HG03045 (cell line): ENCODE measurements around the gene SERTAD1.
"Not testable (repeated sequence)": the region's sequence is repeated elsewhere in the genome, so short reads cannot be mapped to it uniquely, and the experiment has no call there.

ENCODE experiments used
- ATAC-seq: cut with Tn5 transposase; IDR thresholded peaks from one replicate; pipeline ENCODE4 v1.9.1; 2021; ENCODE audit warnings: mild to moderate bottlenecking, moderate library complexity; ENCODE audit not compliant: unreplicated experiment

Gene SERTAD1

DNA sequence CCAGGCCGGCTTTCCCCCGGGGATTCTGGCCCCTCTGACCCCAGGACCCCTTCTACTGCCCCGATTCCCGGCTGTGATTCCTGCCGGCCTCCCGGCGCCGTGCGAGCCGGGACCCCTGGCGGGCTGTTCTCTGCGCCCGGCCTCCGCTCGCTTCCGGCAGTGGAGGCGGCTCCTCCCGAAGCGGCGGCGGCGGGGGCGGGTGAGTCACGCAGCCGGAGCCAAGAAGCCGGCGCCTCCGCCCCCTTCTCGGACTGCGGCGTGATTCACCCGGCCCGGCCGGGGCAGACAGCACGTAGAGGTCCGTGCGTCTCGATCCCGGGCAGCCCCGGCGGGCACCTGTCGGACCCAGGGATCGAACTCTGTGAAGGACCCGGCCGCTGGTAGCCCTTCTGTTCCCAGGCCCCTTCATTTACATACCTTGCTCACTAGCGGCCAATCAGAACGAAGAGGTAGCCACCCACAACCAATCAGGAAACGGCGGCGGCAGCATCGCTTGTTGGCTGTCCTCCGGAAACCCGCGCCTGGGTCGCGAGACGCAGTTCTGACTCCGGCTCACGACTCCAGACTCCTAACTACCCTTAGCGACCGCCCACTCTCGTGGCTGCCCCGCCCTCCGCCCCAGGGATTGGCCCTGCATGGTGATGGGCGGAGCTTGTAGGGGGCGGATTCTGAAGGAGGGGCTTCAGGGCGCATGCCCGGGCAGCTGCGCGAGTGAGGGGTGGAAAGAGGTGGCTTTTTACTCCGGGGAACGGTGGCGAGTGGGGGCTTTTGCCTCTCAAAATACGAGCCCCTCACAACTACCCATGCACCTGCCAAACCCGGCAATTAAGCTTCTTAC lies at the start of gene SERTAD1:
Gene SERTAD1, minus strand, starts transcription at position 543 of the 838 bp plus-strand sequence. CDS start 2,446 bp downstream, outside the sequence.
- peak; percentile 81 for ATAC-seq

DNA sequence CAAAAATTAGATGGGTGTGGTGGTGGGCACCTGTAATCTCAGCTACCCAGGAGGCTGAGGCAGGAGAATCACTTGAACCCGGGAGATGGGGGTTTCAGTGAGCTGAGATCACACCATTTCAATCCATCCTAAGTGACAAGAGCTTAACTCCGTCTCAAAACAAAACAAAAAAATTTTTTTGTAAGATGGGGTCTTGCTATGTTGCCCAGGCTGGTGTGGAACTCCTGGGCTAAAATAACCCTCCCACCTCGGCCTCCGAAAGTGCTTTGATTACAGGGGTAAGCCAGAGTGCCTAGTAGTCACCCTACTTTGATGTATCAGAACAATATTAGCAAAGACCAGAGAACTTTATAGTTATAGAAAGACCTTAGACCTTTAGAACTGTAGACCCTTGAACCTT lies 48.9 kb upstream of the SERTAD1 start:
- ATAC-seq, result no peak

- no peak for ATAC-seq
Observed at GRCh38 chr19:40472516-40472915, 46.7 kb upstream of the SERTAD1 start.

DNA sequence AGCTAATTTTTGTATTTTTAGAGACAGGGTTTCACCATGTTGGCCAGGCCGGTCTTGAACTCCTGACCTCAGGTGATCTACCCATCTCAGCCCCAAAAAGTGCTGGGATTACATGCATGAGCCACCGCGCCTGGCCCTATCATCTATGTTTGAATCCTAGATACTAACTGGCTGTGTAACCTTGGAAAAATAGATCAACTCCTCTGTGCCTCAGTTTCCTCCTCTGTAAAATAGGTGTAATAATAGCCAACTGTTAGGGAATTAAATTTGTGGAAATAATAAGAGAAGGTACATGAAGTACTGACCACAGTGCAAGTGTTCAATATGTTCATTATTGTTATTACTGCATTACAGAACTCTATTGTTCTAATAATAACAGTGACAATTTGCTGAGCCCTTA lies 45.3 kb upstream of the SERTAD1 start:
- ATAC-seq, result no peak

DNA sequence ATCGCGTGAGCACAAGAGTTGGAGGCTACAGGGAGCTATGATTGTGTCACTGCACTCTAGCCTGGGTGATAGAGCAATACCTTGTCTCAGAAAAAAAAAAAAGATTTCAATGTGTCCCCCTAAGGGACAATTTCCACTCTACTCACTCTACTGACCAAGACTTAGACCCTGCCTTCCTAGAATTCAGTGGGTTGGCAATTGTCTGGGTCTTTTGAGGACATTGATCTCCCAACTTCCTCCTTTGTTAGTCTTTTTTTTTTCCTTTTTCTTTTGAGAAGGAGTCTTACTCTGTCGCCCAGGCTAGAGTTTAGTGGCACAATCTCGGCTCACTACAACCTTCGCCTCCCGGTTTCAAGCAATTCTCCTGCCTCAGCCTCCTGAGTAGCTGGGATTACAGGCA lies 43.2 kb upstream of the SERTAD1 start:
- no peak for ATAC-seq

DNA sequence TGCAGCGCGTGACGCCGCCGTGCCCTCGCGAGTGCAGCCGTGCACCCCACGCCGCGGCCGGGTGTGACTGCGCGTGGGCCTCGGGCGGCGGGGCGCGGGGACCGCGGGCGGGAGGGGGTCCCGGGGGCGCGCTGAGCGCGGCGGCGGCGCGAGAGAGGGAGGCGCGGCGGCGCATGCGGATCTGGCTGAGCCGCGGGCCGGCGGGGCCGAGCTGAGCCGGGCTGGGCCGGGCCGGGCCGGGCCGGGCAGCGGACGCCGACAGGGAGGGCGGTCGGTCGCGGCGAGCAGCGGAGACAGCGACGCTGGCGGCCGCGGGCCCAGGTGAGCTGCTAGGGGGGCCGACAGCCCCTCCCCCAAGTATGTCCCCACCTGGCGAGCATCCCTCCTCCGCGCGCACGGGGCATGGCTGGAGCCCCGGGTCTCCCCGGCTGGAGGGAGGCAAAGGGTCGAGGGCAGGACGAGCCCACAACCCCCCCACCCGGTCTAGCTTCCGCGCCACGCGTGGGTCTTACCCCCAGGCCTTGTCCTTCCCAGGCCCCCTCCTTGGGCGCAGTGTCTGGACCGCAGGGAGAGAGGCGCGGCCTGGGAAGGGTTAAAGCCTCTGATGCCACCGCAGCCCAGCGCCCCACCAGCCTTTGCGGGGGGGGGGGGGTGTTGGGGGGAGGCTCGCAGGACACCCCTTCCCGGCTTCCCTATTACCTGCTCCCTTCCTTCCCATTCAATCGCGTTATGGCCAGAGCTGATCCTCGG lies 41.4 kb upstream of the SERTAD1 start, which contains the start of gene SPTBN4:
Gene SPTBN4, plus strand, starts transcription at position 17 of the 750 bp plus-strand sequence. CDS start 5,621 bp downstream, outside the sequence.
- no peak for ATAC-seq

DNA sequence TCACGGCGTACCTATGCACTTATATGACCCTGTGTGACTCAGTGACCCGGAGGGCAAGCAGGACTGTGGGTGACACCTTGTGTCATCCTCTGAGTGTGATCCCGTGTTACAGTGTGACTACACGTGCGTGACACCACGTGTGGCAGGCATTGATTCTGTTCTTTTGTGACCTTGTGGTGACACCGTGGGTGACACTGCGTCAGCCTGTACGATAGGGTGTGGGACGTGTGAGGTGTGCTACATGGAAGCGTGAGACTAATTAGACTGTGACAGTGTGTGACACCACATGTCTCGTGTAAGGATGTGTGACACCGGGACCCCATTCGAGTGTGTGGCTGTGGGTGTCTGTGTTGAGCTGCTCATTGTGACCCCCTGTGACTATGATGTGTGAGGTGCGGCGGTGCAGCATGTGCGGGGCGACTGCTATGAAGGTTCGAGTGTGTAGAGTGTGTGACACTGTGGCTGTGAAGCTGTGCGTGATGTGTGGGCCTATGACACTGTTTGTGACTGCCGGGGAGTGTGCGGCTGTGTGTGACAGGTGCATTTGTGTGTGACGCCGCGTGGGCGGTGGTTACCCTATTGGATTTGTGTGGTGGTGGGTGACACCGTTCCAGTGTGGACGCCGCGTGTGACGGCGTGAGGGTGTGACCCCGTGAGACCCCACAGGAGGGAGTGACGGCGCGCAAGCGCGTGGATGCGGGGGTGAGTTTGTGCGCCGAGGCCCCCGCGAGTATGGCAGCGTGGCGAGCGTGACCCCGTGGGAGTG lies 40.6 kb upstream of the SERTAD1 start:
- peak; percentile 33 for ATAC-seq

DNA sequence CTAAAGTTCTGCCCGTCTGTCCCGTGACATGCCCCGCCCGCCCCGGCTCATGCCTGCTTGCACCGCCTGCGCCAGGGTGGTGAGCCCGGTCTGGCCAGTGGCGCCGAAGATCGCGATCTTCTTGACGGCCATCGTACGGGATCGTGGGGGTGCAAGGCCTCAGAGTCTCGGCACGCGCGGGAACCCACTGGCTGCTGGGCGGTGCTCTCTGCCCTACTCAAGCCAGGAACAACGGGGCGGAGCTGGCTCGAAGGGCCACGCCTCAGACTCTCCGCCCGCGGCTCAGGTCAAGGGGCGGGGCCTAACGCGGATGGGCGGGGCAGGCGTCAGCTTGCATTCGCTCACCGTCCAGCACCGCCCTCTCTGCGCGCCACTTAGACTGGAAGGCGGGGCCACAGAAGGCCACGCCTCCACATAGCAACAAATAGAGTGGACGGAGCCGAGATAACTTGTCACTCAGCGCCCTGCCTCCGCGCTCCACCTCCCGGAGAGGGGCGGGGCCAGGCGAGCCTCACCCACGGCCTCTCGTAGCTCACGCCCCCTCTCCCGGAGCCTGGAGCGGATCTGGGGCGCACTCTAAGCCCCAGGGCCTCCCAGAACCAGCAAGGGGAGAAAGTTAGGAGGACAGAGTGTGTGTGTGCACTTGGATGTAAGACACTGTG lies 39.9 kb upstream of the SERTAD1 start, which contains the start of gene BLVRB:
Gene BLVRB, minus strand, starts transcription at position 189 of the 662 bp plus-strand sequence. Its CDS starts 57 bp downstream, at position 132.
- ATAC-seq, result peak; percentile 87

DNA sequence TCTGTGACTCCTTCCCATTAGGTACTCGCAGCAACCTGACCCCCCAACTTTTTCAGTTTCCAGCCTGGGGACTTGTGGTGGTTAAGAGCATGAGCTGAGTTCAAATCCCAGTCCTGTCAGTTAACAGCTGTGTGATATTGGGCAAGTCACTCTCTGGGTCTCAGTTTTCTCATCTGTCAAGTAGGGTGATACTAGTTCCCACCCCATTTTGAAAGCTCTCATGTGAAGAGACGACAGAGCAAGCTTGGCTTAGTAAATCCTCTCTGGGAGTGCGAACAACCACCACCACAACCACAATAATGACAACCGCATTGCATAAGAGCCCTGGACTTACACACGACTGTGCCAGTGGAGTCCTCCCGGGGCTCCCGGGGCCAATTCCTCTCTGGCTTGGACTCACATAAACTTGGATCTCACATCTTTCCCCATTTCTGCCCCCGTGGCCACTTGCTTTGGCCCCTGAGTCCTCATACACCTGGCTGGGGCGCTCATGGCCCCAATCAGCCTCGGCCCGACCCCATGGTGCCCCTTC lies 39.3 kb upstream of the SERTAD1 start:
- ATAC-seq, result no peak

DNA sequence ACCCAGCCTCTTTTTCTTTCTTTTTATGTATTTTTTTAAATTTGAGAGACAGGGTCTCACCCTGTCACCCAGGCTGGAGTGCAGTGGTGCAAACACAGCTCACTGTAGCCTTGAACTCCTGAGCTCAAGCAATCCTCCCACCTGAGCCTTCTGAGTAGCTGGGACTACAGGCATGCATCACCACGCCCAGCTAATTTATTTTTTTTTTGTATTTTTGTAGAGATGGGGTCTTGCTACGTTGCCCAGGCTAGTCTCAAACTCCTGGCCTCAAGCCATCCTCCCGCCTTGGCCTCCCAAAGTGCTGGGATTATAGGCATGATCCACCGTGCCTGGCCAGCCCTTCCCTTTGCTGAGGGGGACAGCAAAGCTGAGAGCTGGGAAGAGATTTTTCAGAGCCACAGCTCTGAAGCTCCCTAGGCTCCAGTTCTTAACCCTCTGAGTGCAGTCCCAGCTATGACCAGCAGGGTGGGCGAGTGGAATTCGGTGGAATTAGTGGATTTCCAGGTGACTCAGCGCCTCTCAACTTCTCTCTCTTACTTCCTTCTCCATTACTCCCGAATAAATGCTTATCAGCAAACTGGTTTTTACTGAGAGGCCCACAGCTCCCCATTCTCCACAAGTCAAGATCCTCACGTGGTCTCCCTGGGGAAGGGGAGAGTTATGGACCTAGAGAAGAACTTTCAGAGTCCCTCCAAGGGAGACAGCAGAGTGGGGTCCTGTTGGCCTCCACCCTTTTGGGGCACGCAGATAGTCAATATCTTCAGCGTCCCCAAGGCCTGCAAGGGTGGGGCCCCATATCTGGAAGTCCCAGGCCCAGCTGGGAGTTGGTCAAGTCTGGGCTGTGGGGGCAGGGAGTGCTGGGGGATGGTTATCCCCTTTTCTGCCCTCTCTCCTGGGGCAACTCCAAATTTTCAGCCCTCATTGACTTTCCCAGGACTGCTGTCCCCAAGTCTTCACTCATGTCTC lies 38.5 kb upstream of the SERTAD1 start:
- no peak for ATAC-seq

DNA sequence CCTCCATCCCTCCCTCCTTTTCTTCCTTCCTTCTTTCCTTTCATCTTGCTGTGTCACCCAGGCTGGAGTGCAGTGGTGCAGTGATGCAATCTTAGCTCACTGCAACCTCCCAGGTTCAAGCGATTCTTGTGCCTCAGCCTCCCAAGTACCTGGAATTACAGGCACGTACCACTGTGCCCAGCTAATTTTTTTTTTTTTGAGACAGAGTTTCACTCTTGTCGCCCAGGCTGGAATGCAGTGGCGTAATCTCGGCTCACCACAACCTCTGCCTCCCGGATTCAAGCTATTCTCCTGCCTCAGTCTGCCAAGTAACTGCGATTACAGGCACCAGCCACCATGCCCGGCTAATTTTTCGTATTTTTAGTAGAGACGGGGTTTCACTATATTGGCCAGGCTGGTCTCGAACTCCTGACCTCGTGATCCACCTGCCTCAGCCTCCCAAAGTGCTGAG lies 37.8 kb upstream of the SERTAD1 start:
- ATAC-seq, result not testable (repeated sequence)

- ATAC-seq, result no peak
Observed at GRCh38 chr19:40461669-40462221, 36.0 kb upstream of the SERTAD1 start.

DNA sequence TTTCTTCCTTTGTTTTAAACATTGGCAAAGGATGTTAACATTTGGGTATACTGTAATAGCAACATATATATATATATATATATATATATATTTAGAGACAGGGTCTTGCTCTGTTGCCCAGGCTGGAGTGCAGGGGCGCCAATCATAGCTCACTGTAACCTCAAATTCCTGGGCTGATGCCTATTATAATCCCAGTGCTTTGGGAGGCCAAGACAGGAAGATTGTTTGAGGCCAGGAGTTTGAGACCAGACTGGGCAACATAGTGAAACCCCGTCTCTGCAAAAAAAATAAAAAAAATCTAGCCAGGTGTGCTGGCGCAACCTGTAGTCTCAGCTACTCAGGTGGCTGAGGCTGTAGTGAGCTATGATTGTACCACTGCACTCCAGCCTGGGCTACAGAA lies 34.4 kb upstream of the SERTAD1 start:
- ATAC-seq, result no peak

- ATAC-seq, result no peak
Observed at GRCh38 chr19:40458597-40458974, 32.8 kb upstream of the SERTAD1 start.

- no peak for ATAC-seq
Observed at GRCh38 chr19:40457953-40458596, 32.3 kb upstream of the SERTAD1 start.

DNA sequence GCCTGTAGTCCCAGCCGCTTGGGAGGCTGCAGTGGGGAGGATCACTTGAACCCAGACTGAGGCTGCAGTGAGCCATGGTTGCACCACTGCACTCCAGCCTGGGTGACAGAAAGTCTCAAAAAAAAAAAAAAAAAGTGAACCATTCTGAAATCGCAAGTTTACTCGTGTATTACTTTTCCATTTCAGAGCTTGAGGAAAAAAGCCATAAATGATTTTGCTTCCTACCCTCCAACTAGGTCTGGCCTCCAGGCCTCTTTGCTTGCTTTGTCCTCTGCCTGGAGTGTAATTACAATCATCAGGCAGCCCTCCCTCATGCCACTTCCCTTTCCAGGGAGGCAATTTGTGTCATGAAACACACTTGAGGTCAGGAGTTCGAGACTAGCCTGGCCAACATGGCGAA lies 31.3 kb upstream of the SERTAD1 start:
- no peak for ATAC-seq

- not testable (repeated sequence) for ATAC-seq
Observed at GRCh38 chr19:40453943-40454342, 28.2 kb upstream of the SERTAD1 start.

GRCh38 chr19:40453151-40453735 lies 27.5 kb upstream of the SERTAD1 start:
- ATAC-seq, result no peak
